Measurements from ENCODE around the gene DBH.

DBH gene

GRCh38 chr9:133604214-133604613 lies 31.9 kb upstream of the DBH start:
- DNase-seq (ENCODE audit: low read depth in 2 of 2, low spot score in 1 of 2): peak in 1 of 2 donors; percentile 12

DNA sequence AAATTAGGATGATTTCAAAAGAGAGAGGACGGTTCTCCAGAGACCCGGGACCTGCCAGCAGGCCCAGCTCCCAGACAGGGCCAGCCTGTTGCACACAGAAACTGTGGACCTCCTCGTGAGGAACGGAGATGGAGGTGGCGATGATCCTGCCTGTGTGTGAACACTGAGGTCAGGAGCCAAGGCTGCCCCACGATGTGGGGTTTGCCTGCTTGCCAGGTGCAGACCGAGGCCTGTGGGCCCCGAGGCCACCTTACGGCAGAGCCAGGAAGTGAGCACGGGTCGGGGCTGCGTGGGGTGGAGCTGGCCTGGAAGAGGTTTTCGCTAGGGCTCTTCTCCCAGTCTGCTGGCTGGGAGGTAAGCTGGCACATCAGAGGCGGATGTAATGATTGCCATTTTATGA lies 31.3 kb upstream of the DBH start:
- DNase-seq (ENCODE audit: low read depth in 2 of 2, low spot score in 1 of 2): no peak

- DNase-seq (ENCODE audit: low read depth in 2 of 2, low spot score in 1 of 2): no peak
Observed at GRCh38 chr9:133605446-133605845, 30.7 kb upstream of the DBH start.

DNA sequence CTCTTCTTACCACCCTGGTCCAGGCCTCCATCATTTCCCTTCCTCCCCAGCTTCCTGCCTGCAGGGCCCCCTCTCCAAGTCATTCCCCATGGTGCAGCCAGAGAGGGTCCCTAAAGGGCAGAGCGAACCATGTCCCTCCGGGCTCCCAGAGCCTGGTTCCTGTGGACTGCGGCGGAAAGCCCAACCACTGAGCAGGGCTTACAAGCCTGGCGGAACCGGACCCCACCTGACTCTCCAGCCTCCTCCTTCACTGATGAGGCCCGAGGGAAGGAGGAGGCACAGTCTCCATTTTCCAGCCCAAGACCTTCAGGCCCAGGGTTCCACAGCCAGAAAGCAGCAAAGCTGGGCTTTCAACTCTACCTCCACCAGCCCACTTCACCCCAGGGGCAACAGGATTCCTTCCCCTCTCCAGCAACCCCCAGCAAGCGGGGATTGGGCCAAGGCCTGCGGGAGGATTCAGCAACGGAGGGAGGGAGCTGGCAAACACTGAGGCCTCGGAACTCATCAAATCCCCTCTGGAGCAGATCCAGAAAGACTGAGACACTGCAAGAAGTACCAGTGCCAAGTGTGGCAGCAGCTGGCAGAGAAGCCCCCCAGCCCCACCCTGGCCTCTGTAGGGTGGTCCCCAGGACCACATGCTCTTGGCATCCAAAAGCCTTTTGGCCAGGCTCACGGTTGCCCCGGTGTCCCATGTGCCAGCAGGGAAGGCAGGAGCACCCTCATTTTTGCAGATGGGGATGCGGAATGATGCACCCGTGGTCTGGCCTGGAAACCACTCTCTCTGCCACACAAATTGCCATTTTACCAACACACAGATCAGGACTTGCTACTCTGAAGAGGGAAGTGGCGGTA lies 30.1 kb upstream of the DBH start:
- DNase-seq (ENCODE audit: low read depth in 2 of 2, low spot score in 1 of 2): no peak

DNA sequence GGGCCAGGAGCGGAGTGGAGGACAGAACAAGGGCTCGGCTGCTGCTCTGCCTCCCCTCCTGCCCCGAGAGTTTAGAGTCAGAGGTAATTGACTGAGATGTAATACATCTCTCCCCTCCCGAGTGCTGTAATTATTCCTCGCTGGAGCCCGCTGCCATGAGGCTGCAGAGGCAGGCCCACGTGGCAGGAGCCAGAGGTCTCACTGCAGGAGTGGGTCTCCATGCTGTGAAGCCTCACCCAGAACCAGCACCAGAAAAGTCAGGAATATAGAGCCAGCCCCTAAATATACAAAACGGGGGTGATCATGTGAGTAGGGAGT lies 29.5 kb upstream of the DBH start:
- no peak for DNase-seq (ENCODE audit: low read depth in 2 of 2, low spot score in 1 of 2)

DNA sequence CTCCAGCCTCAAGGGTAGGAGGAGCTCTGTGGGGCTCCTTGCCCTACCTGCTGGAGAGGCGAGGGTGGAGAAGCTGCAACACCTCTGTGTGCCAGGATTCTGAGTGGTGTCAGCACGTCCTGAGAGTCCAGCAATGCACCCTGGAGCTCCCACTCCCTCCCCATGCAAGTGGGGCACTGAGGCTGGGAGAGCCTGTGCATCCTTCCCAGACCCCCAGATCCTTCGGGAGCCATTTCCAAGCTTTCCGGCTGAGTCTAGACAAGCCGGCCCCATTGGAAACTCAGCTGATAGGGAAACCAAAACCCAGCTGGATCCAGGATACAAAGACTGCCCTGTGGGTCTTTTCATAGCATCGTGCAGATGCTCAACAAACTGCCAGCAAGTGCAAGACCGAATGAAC lies 28.8 kb upstream of the DBH start:
- DNase-seq (ENCODE audit: low read depth in 2 of 2, low spot score in 1 of 2): no peak

DNA sequence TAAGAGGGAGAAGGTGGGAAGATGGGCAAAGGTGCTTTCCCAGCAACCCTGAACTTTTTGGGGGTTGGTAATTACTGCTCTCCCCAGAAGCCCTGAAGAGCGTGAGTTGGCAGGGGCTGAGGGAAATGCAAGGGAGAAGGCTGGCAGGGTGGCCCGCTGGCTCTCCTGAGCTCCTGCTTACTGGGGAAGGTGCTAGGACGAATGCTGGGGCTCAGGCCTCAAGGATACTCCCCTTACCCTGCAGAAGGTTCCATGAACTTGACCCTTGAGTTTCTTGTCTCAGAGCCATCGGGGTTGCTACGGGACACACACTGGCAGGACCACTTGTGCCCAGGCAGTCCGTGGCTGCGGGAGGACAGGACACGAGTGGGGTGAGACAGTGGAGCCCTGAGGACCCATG lies 28.2 kb upstream of the DBH start:
- no peak for DNase-seq (ENCODE audit: low read depth in 2 of 2, low spot score in 1 of 2)

DNA sequence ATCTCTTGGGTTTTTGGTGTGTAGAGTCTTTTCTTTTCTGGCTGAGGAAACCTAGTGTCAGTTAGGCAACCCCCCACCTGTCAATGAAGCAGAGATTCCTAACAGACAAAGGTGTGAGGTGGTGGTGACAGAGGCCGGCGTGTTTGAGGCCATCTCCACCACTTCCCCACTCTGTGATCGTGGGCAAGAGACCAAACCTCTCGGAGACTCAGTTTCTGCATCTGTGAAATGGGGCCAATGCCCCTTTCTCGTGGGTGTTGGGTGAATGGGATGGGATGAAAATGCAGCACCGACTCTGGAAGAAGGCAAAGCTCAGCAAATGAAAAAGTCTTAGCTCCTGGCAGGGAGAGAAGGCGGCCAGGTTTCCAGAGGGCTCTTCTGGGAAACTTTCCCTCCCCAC lies 27.8 kb upstream of the DBH start:
- DNase-seq (ENCODE audit: low read depth in 2 of 2, low spot score in 1 of 2): no peak

DNA sequence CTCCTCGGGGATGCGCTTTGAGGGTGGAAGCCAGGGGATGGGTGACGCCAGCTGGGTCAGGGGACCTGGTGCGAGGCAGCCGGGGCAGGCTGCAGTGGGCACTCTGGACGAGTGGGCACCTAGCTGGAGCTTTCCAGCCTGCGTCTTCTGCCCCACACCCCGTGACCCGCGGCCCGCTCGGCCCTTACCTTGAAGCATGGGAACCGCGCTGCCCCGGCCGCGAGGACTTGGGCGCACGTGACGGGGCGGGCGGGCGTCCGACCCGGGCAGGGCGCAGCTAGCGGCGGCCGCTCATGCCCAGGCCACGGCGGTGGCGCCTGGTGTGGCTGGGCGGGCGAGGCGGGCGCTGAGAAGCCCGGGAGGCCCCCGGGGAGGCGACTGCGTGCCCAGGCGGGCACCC lies 27.3 kb upstream of the DBH start:
- no peak for DNase-seq (ENCODE audit: low read depth in 2 of 2, low spot score in 1 of 2)

GRCh38 chr9:133609311-133610098 lies 26.7 kb upstream of the DBH start, which contains the start of gene FAM163B:
Gene FAM163B, minus strand, starts transcription at chr9:133609389. Its CDS starts 29,166 bp downstream, at chr9:133580223.
- no peak for DNase-seq (ENCODE audit: low read depth in 2 of 2, low spot score in 1 of 2)

DNA sequence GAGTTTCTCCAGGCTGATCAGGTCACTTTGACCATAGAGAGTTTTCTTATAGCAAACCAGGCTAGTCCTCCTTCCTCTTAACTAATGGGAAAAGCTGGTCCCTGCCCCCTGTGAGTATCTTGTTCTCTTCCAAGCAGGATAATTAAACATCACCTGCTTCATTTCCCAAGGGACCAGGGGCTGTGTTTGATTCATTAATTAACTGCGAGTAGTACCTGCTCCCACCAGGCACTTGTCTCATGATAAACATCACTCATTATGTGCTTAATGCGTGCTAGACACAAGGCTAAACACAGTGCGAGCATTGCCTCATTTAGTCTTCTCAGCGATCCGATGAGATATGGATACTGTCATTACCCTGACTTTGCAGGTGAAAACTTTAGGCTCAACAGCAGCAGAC lies 25.3 kb upstream of the DBH start:
- no peak for DNase-seq (ENCODE audit: low read depth in 2 of 2, low spot score in 1 of 2)

- no peak for DNase-seq (ENCODE audit: low read depth in 2 of 2, low spot score in 1 of 2)
Observed at GRCh38 chr9:133612051-133612450, 24.1 kb upstream of the DBH start.

DNA sequence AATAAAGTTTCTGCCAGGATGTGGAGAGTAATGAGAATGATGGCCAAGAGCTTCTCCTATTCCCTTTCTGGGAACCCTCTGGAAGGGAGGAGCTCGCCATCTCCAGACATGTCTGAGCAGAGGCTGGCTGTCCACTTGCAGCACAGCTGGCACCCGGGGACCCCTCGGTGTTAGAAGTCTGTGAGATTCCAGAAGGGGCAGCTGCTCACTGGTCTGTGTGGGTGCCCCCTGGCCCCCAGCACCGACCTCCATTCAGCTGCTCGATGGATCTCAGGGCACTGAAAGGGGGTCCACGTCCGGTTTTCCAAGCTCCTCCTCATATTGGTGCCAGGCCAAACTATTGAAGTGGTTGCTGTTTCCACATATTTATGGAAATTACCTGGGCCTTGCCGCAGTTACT lies 23.3 kb upstream of the DBH start:
- no peak for DNase-seq (ENCODE audit: low read depth in 2 of 2, low spot score in 1 of 2)

DNA sequence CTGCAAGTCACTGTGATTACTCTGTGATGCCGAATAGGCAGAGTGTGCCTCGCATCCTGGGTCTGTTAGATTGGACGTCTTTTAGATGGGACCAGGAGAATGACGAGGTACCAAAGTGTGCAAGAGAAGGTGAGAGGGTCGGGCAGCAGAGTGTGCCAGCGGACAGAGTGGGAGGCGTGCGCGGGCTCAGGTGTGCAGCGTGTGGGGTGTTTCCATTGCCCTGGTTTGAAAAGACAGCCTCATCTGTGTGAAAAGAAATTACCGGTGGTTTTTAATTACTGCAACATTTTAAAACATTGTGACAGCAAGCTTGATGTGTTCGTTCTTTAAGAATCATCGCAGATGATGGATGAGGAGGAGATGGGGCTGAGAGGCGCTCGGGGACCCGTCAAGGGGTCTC lies 22.7 kb upstream of the DBH start:
- DNase-seq (ENCODE audit: low read depth in 2 of 2, low spot score in 1 of 2): no peak

- DNase-seq (ENCODE audit: low read depth in 2 of 2, low spot score in 1 of 2): no peak
Observed at GRCh38 chr9:133614056-133614455, 22.1 kb upstream of the DBH start.

DNA sequence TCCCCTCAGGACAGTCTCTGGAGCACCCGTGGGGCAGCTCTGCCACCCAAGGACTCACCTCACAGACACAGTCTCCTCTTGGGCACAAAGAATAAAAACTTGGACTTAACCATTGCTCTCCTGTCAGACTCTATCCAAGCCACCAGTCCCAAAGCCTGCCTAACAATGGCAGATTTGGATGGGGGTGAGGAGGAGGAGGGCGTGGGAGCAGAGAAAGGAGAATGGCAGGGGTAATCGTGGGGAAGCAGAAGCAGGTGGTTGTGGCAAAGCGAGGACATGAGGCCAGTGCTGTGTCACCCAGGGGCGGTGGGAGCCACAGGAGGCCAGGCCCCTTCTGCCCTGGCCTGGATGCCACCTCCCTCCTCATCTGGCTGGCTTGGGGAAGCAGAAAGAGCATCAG lies 21.5 kb upstream of the DBH start:
- DNase-seq (ENCODE audit: low read depth in 2 of 2, low spot score in 1 of 2): no peak

- DNase-seq (ENCODE audit: low read depth in 2 of 2, low spot score in 1 of 2): no peak
Observed at GRCh38 chr9:133615186-133615585, 21.0 kb upstream of the DBH start.

DNA sequence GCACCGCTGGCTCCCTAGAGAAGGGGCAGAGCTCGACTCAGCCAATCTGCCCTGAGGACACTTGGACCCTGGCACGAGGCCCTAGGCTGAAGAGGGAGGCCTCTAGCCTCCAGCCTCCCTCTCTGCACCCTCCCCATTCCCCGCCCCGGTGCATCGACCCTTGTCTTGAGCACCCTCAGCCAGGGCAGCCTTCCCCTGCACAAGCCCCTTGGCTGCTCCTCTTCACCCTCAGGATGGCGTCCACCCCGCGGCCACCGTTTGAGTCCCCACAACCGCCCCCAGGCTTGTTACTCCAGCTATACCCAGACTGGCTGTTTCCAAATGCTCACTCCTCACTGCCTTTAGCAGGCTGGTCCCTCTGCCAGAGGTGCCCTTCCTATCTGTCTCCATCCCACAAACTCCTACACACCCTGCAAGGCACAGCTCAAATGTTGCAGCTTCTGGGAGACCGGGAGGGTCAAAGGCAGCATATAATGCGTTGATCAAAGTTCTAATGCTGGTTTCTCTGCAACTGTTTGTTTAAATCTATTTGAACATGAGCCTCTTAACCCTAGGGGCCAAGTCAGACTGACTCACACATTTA lies 20.5 kb upstream of the DBH start:
- no peak for DNase-seq (ENCODE audit: low read depth in 2 of 2, low spot score in 1 of 2)

DNA sequence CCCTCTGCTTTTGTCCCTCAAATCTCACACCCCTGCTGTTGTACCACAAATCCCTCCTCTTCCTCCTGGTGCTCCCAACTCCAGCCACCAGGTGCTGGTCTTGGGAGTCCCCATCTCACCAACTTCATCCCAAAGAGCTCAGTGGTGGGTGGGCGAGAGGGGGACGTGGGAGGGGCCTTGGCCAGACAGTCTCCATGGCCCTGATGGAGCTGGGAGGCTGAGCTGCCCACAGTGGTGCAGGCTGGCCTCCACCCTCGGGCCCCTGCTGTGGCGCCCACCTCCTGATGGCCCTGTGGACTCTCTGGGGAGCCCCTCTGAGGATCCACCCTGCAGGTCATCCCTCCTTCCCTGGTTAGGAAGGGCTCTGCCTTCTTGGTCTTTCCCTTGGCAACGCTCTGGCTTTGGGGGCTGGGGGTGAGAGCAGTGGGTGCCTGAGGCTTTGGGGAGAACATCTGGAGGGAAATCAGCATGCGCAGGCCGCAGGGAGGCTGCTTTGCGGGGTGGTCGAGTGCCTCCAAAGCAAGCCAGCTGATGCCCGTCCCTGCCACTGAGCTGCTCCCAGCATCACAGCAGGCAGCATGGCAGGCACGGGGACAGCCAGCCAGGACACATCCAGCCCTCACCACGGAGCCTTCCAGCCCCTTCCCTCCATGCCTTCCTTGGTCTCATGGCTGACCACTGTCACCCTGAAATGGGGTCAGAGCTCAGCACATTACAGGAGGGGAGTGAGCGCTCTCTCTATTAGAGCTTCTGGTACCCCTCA lies 19.3 kb upstream of the DBH start:
- DNase-seq (ENCODE audit: low read depth in 2 of 2, low spot score in 1 of 2): no peak

GRCh38 chr9:133618726-133619125 lies 17.4 kb upstream of the DBH start:
- no peak for DNase-seq (ENCODE audit: low read depth in 2 of 2, low spot score in 1 of 2)

DNA sequence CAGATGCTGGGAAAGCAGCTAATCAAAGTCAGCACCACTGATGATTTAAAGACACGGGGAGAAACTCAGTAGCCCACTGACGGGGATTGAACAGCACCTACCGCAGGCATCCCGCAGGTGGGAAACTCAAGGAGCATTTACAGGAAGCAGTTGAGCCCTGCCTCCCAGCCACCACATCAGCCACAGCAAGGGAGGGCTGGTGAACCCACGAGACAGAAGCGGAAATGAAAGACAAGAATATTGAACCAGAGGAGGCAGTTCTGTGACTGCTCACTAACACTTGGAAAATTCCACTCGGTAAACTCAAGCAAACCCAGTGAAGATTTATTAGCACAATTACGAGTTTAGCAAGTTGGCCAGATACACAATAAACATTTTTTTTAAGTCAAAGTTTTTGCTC lies 16.4 kb upstream of the DBH start:
- DNase-seq (ENCODE audit: low read depth in 2 of 2, low spot score in 1 of 2): peak in 1 of 2 donors; percentile 32

Data from stimulated activated CD8-positive, alpha-beta memory T cell treated with anti-CD3 and anti-CD28 coated beads, Interleukin-4, amount 100 ng/mL, for 4 hours (primary cell).